Upper lobe of left lung (tissue), 6 donors: ENCODE data around the gene PRR30. TPM values are rescaled to one million over a fixed set of nuclear protein-coding genes. Genes with fewer than 3 reads are reported as not detected.

Experiments
- ATAC-seq, 2 donors: fragments of 200-7000 bp; cut with Tn5 transposase; one replicate each; pipeline ENCODE4 v1.9.1; 2022; ENCODE audit warnings: mild to moderate bottlenecking in 2 of 2, moderate library complexity in 2 of 2; ENCODE audit not compliant: low FRiP score in 2 of 2
- DNase-seq, 2 donors: peaks; one replicate each; pipeline ENCODE4 v3.0.0-alpha.2; 2019 to 2020
- H3K27ac ChIP-seq, 4 donors: fragments of 200-600 bp; sonication (generic); one replicate each; pipeline ENCODE4 v1.5.1; 2016 to 2019
- H3K27me3 ChIP-seq, 4 donors: fragments of 200-600 bp; sonication (generic); one replicate each; pipeline ENCODE4 v1.5.1; 2017 to 2019
- H3K36me3 ChIP-seq, 4 donors: fragments of 200-600 bp; sonication (generic); one replicate each; pipeline ENCODE4 v1.5.1; 2016 to 2019
- H3K4me1 ChIP-seq, 4 donors: fragments of 200-600 bp; sonication (generic); one replicate each; pipeline ENCODE4 v1.5.1; 2018 to 2019
- H3K4me3 ChIP-seq, 4 donors: fragments of 200-600 bp; sonication (generic); one replicate each; pipeline ENCODE4 v1.5.1; 2017 to 2019; ENCODE audit warnings: mild to moderate bottlenecking in 2 of 4, moderate library complexity in 1 of 4
- H3K9me3 ChIP-seq, 4 donors: fragments of 200-600 bp; sonication (generic); one replicate each; pipeline ENCODE4 v1.5.1; 2018 to 2019
- CTCF ChIP-seq, 6 experiments: fragments of 450-650 bp in 4 of 6; fragments of 200-600 bp in 2 of 6; sonication (generic) in 2 of 6; IDR thresholded peaks; one replicate each; pipeline ENCODE4 v1.5.1; 2016 to 2019; ENCODE audit warnings: antibody characterized with exemption in 6 of 6
- EP300 ChIP-seq, 4 donors: sonication (generic); formaldehyde crosslinking; IDR thresholded peaks; one replicate each; pipeline ENCODE4 v1.5.1; 2017; ENCODE audit warnings: antibody characterized with exemption in 4 of 4, control low read depth in 2 of 4
- POLR2A ChIP-seq, 4 donors: fragments of 450-650 bp; IDR thresholded peaks; one replicate each; pipeline ENCODE4 v1.5.1; 2016 to 2017; ENCODE audit warnings: antibody characterized with exemption in 4 of 4, mild to moderate bottlenecking in 2 of 4
- POLR2AphosphoS5 ChIP-seq, 2 donors: sonication (generic); formaldehyde crosslinking; IDR thresholded peaks; one replicate each; pipeline ENCODE4 v1.5.1; 2017; ENCODE audit warnings: antibody characterized with exemption in 2 of 2
- WGBS, 2 donors: methylation state at CpG; one replicate each; pipeline ENCODE4 v1.1.5; 2017 to 2018; 5-methylcytosine and 5-hydroxymethylcytosine counted together
- total RNA-seq, 6 donors: library from RNA; depleted of rRNA in 4 of 6; stranded (reverse); fragments of >200 nt in 4 of 6; gene quantifications; one replicate each; pipeline versions ENCODE4 v1.1.0 to v1.2.1, GENCODE V29; 2016 to 2021
- donor health status: DM: no; HTN: no; CAD: no; lungs with moderate emphysema.
- donor health status: DM: no; HTN: yes; CAD: no; lungs with severe emphysema.

Gene PRR30
- total RNA-seq, 6 donors from 2014 or later: not detected

- Histone ChIP-seq H3K36me3 (peaks cover 0 to 36% (median 28%) of the 10 kb centered on the region in 4 donors), H3K27me3 (no peaks in the 10 kb centered on the region), H3K9me3 (no peaks in the 10 kb centered on the region), H3K4me3 (no peak overlapping the region), H3K4me1 (peaks cover 9 to 22% (median 13%) of the 10 kb centered on the region in 4 donors), H3K27ac (no peak overlapping the region)
- DNase-seq (no peak), ATAC-seq (no peak)
- WGBS, 2 donors: 91 to 93% methylated on average over 10 of the region's 10 CpGs
- TF ChIP-seq POLR2A (IDR thresholded peaks at IDR 0.05) (no peak), CTCF (IDR thresholded peaks at IDR 0.05) (no peak), EP300 (IDR thresholded peaks at IDR 0.05) (no peak), POLR2AphosphoS5 (IDR thresholded peaks at IDR 0.05) (no peak)
Observed at GRCh38 chr2:27130396-27130795, 8.8 kb downstream of the PRR30 start.

GRCh38 chr2:27128668-27129571 is 10.3 kb downstream of the PRR30 start:
- 76 to 78% methylated on average over 11 of the region's 11 CpGs for WGBS, 2 donors
- no peak for ATAC-seq

GRCh38 chr2:27127883-27128667 is 11.1 kb downstream of the PRR30 start:
- no peaks in the 10 kb centered on the region for H3K9me3 ChIP-seq
- DNase-seq: no peak
- H3K36me3 ChIP-seq: peaks cover 0 to 36% (median 28%) of the 10 kb centered on the region in 4 donors
- H3K4me3 ChIP-seq: no peak overlapping the region
- no peaks in the 10 kb centered on the region for H3K27me3 ChIP-seq
- WGBS, 2 donors: 89 to 97% methylated on average over 5 to 9 of the region's 9 CpGs
- TF ChIP-seq CTCF (IDR thresholded peaks at IDR 0.05) (no peak), EP300 (IDR thresholded peaks at IDR 0.05) (no peak), POLR2AphosphoS5 (IDR thresholded peaks at IDR 0.05) (no peak), POLR2A (IDR thresholded peaks at IDR 0.05) (no peak)
- ATAC-seq: no peak
- peaks cover 4 to 22% (median 10%) of the 10 kb centered on the region in 4 donors for H3K4me1 ChIP-seq
- no peak overlapping the region for H3K27ac ChIP-seq

More at GRCh38 chr2:27128668-27129571, 10.3 kb downstream of the PRR30 start:
- H3K4me1 ChIP-seq: peaks cover 9 to 23% (median 14%) of the 10 kb centered on the region in 4 donors
- no peaks in the 10 kb centered on the region for H3K27me3 ChIP-seq
- H3K9me3 ChIP-seq: no peaks in the 10 kb centered on the region
- H3K36me3 ChIP-seq: peaks cover 0 to 36% (median 28%) of the 10 kb centered on the region in 4 donors
- no peak for DNase-seq
- TF ChIP-seq CTCF (IDR thresholded peaks at IDR 0.05) (no peak), POLR2A (IDR thresholded peaks at IDR 0.05) (no peak), EP300 (IDR thresholded peaks at IDR 0.05) (no peak)
- H3K4me3 ChIP-seq: no peak overlapping the region
- H3K27ac ChIP-seq: no peak overlapping the region

GRCh38 chr2:27126252-27126710 is 12.9 kb downstream of the PRR30 start:
- H3K4me1 ChIP-seq: peaks cover 4 to 15% (median 9%) of the 10 kb centered on the region in 4 donors
- no peak overlapping the region for H3K27ac ChIP-seq
- ATAC-seq: no peak
- TF ChIP-seq EP300 (IDR thresholded peaks at IDR 0.05) (no peak), CTCF (IDR thresholded peaks at IDR 0.05) (no peak), POLR2AphosphoS5 (IDR thresholded peaks at IDR 0.05) (no peak), POLR2A (IDR thresholded peaks at IDR 0.05) (no peak)
- peaks cover 0 to 20% (median 15%) of the 10 kb centered on the region in 4 donors for H3K36me3 ChIP-seq
- no peak for DNase-seq
- 58 to 65% methylated on average over 5 of the region's 5 CpGs for WGBS, 2 donors
- no peak overlapping the region for H3K4me3 ChIP-seq
- H3K27me3 ChIP-seq: no peaks in the 10 kb centered on the region
- H3K9me3 ChIP-seq: no peaks in the 10 kb centered on the region
